GM18526 (cell line): ENCODE results near the gene SAP130.

Source experiments
- POLR2A ChIP-seq: IDR thresholded peaks from 3 replicates; pipeline ENCODE4 v1.6.1; 2011; ENCODE audit not compliant: insufficient read length; ENCODE audit errors: extremely low read depth

SAP130 gene

GRCh38 chr2:127941461-127941860 is 86.4 kb downstream of the SAP130 start:
- TF ChIP-seq POLR2A = no peak

- TF ChIP-seq POLR2A = no peak
Observed at GRCh38 chr2:127940641-127941040, 87.2 kb downstream of the SAP130 start.

DNA sequence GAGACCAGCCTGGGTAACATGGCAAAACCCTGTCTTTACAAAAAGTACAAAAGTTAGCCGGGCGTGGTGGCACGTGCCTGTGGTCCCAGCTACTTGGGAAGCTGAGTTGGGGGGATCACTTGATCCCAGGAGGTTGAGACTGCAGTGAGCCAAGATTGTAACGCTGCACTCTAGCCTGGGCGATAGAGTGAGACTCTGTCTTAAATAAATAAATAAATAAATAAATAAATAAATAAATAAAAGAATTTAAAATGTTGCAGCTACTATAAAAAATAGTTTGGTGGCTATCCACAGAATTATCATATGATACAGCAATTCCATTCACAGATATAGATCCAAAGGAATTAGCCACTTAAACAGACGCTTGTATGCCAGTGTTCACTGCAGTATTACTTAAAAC is 92.5 kb downstream of the SAP130 start:
- TF ChIP-seq POLR2A = no peak

GRCh38 chr2:127932199-127932876 is 95.5 kb downstream of the SAP130 start:
- no peak for TF ChIP-seq POLR2A

DNA sequence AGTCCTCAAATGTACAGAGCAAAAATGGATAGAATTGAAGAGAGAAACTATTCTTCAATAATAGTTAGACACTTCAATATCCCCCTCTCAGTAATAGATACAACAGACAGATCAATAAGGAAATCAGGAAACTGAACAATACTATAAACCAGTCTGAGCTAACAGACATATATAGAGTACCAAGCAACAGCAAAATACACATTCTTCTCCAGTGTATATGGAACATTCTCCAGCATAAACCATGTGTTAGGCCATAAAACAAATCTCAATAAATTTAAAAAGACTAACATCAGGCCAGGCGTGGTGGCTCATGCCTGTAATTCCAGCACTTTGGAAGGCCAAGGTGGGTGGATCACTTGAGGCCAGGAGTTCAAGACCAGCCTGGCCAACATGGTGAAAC is 98.4 kb downstream of the SAP130 start:
- no peak for TF ChIP-seq POLR2A

- TF ChIP-seq POLR2A = no peak
Observed at GRCh38 chr2:127927384-127927783, 100.5 kb downstream of the SAP130 start.

DNA sequence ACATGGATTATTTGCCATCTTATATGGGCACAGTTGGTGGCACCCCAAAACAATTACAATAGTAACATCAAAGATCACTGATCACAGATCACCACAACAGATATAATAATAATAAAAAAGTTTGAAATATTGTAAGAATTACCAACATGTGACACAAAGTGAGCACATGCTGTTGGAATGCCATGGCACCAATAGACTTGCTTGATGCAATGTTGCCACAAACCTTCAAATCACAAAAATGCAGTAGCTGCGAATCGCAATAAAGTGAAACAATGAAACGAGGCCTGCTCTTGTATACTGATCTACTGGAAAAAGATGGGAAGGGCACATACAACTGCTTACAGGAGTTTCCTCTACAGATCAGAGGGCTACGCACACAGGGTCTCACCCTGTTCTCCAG is 109.9 kb downstream of the SAP130 start:
- TF ChIP-seq POLR2A = no peak

DNA sequence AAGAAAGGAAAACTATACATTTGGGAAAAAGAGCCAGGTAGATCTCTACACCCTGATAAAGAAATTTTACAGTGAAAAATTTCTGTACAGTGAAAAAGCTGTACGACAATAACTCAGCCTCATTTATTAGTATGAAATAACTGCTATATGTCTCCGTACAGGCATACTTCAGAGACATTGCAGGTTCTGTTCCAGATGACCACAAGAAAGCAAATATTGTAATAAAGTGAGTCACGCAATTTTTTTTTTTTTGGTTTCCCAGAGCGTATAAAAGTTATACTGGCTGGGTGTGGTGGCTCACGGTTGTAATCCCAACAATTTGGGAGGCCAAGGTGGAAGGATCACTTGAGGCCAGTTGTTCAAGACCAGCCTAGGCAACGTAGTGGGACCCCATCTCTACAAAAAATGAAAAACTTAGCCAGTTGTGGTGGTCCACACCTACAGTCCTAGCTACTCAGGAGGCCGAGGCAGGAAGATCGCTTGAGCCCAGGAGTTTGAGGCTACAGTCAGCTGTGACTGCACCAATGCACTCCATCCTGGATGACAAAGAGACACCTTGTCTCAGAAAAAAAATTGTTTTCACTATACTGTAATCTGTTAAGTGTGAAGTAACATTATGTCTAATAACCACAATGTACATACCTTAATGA is 113.9 kb downstream of the SAP130 start:
- TF ChIP-seq POLR2A = no peak

DNA sequence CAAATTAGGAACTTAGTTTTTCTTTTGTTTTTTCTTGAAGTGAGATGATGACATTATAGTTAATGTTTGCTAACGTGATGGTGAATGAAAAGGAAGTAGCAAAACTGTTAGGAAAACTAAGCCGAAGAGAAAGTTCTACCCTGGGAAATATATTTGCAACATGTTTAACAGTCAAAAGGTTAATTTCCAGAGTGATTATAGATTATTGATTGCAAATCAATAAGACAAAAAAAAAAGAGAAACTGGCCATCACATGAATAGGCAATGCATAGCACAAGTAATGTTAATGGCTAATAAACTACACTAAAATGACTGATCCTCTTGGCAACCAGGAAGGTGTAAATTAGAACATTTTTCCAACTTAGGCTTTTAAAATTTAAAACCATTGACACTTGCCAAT is 116.1 kb downstream of the SAP130 start:
- TF ChIP-seq POLR2A = no peak

- TF ChIP-seq POLR2A = no peak
Observed at GRCh38 chr2:127910415-127910814, 117.4 kb downstream of the SAP130 start.

- no peak for TF ChIP-seq POLR2A
Observed at GRCh38 chr2:127909019-127909418, 118.8 kb downstream of the SAP130 start.

- no peak for TF ChIP-seq POLR2A
Observed at GRCh38 chr2:127906206-127906926, 121.5 kb downstream of the SAP130 start.

GRCh38 chr2:127901339-127902056 is 126.4 kb downstream of the SAP130 start:
- no peak for TF ChIP-seq POLR2A

DNA sequence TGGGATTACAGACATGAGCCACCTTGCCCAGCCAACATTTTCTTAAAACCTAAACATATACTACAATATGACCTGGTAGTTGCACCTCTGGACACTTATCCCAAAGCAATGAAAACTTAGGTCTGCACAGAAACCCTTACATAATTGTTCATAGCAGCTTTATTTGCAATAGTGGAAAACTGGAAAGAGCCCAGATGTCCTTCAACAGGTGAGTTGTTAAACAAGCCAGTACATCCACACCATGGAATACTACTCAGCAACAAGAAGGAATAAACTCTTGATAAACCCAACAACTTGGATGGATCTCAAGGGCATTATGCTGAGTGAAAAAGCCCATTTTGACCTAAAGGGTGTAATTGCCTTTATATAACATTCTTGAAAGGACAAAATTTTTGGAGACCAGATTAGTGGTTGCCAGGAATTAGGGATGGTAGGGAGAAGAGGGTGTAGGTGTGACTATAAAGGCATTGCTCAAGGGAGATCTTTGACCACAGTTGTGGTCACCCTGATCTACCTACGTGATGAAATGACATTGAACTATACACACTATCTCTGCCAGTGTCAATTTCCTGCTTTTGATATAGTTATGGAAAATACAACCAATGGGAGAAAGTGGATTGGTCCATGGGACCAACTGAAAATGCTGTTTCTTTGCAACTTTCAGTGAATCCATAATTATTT is 130.2 kb downstream of the SAP130 start:
- no peak for TF ChIP-seq POLR2A

GRCh38 chr2:127893494-127893893 is 134.4 kb downstream of the SAP130 start:
- no peak for TF ChIP-seq POLR2A
